CD4-positive, alpha-beta T cell (primary cell): ENCODE data around the gene ZEB1. TPM values are rescaled to one million over a fixed set of nuclear protein-coding genes. Genes with fewer than 3 reads are reported as not detected.
"Not testable (repeated sequence)": the region's sequence is repeated elsewhere in the genome, so short reads cannot be mapped to it uniquely, and the experiment has no call there.

ENCODE experiments used
- ATAC-seq: fragments of 200-7000 bp; cut with Tn5 transposase; one replicate; pipeline ENCODE4 v1.10.0; 2022; ENCODE audit warnings: mild to moderate bottlenecking; ENCODE audit not compliant: poor library complexity
- CTCF ChIA-PET: fragments of 350-600 bp; sonication (Branson Sonifier 250); formaldehyde crosslinking; loops from one replicate; lab custom pipeline; 2021; ENCODE audit warnings: antibody characterized with exemption, inconsistent platforms; lab: Charles Lee
- POLR2A ChIA-PET: fragments of 350-600 bp; sonication (Branson Sonifier 250); formaldehyde crosslinking; loops from one replicate; lab custom pipeline; 2021; ENCODE audit warnings: antibody characterized with exemption, inconsistent platforms; lab: Charles Lee
- DNase-seq, 14 experiments: peaks; one replicate each; pipeline ENCODE4 v3.0.0-alpha.2; 2013 to 2020; ENCODE audit warnings: mixed read lengths in 2 of 14
- H3K27ac ChIP-seq, 2 donors: one replicate each; pipeline versions ENCODE4 v1.5.1 to v1.7.0; 2013; ENCODE audit warnings: low read length in 2 of 2, low read depth in 1 of 2, mild to moderate bottlenecking in 1 of 2
- H3K27me3 ChIP-seq, 2 experiments: 1 replicate in 1 of 2; 2 replicates in 1 of 2; pipeline versions ENCODE4 v1.6.1 to v1.7.0; 2013; ENCODE audit warnings: low read length in 2 of 2, control low read depth in 1 of 2, mild to moderate bottlenecking in 1 of 2, moderate library complexity in 1 of 2; ENCODE audit not compliant: insufficient read depth in 2 of 2, control insufficient read depth in 1 of 2
- H3K36me3 ChIP-seq: one replicate; pipeline ENCODE4 v1.6.1; 2013; ENCODE audit warnings: low read length, control low read depth; ENCODE audit not compliant: insufficient read depth
- H3K4me1 ChIP-seq: one replicate; pipeline ENCODE4 v1.6.1; 2013; ENCODE audit warnings: low read length, control low read depth; ENCODE audit not compliant: insufficient read depth
- H3K4me3 ChIP-seq: one replicate; pipeline ENCODE4 v1.5.1; 2013; ENCODE audit warnings: mild to moderate bottlenecking, low read length, moderate library complexity
- H3K9me3 ChIP-seq, 2 experiments: 1 replicate in 1 of 2; 2 replicates in 1 of 2; pipeline versions ENCODE4 v1.6.1 to v1.7.0; 2013; ENCODE audit warnings: low read length in 2 of 2, mild to moderate bottlenecking in 2 of 2, control low read depth in 1 of 2, moderate library complexity in 1 of 2; ENCODE audit not compliant: control insufficient read depth in 1 of 2, insufficient read depth in 1 of 2
- H3K27ac Mint-ChIP-seq: one replicate; pipeline ENCODE4 v1.8.0; 2020; ENCODE audit warnings: mixed read lengths
- H3K27me3 Mint-ChIP-seq: one replicate; pipeline ENCODE4 v1.8.0; 2021; ENCODE audit warnings: mixed read lengths
- H3K36me3 Mint-ChIP-seq: one replicate; pipeline ENCODE4 v1.8.0; 2021; ENCODE audit warnings: low read depth, mixed read lengths
- H3K4me1 Mint-ChIP-seq: one replicate; pipeline ENCODE4 v1.8.0; 2021; ENCODE audit warnings: low read depth, mixed read lengths
- H3K4me3 Mint-ChIP-seq: one replicate; pipeline ENCODE4 v1.8.0; 2020; ENCODE audit warnings: mild to moderate bottlenecking, mixed read lengths
- H3K9me3 Mint-ChIP-seq: one replicate; pipeline ENCODE4 v1.8.0; 2020; ENCODE audit warnings: mixed read lengths
- intact Hi-C, 2 experiments: fragments of 100-400 bp; cut with DNase I in 1 of 2; cut with micrococcal nuclease in 1 of 2; formaldehyde crosslinking; loops; one replicate each; pipeline versions ENCODE4 v1.15.1 to v1.9.0; 2023 to 2025; cut with DNase I, micrococcal nuclease
- total RNA-seq, 174 experiments: library from RNA in 2 of 174; stranded (reverse) in 2 of 174; gene quantifications; one replicate each; pipeline ENCODE4 v1.2.3 and lab custom pipeline; 2021 to 2026
- TF ChIP-seq, protein P1 (sequence below): fragments of 200-600 bp; IDR thresholded peaks from one replicate; pipeline ENCODE4 v1.8.0; 2022; ENCODE audit warnings: antibody characterized with exemption, mild to moderate bottlenecking

The ZEB1 gene
- total RNA-seq, 2 experiments from 2014 or later, result 132 to 134 TPM

DNA sequence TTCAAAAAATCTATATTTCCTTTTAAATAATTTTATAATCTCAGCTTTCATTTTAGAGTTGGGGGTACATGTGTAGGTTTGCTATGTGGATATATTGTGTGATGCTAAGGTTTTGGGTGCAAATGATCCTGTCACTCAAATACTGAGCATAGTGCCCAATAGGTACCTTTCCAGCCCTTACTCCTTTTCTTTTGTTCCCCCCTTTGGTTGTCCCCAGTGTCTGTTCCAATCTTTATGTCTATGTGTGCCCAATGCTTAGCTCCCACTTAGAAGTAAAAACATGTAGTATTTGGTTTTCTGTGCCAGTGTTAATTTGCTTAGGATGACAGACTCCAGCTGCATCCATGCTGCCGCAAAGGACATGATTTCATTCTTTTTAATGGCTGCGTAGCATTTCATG is 103.6 kb downstream of the ZEB1 start:
- Histone ChIP-seq H3K27me3 (no peaks in the 10 kb centered on the region), H3K36me3 (no peaks in the 10 kb centered on the region), H3K4me3 (no peak overlapping the region), H3K4me1 (no peaks in the 10 kb centered on the region), H3K27ac (no peak overlapping the region), H3K9me3 (peaks cover 0 to 4% of the 10 kb centered on the region in 2 experiments)
- CTCF ChIA-PET, result no interaction called here
- Mint-ChIP-seq H3K4me3 (no peak overlapping the region), H3K27me3 (no peaks in the 10 kb centered on the region), H3K36me3 (peaks cover 26% of the 10 kb centered on the region), H3K4me1 (peaks cover 73% of the 10 kb centered on the region), H3K9me3 (no peaks in the 10 kb centered on the region), H3K27ac (no peak overlapping the region)
- intact Hi-C loops, result no loop called here
- TF ChIP-seq, protein P1, sequence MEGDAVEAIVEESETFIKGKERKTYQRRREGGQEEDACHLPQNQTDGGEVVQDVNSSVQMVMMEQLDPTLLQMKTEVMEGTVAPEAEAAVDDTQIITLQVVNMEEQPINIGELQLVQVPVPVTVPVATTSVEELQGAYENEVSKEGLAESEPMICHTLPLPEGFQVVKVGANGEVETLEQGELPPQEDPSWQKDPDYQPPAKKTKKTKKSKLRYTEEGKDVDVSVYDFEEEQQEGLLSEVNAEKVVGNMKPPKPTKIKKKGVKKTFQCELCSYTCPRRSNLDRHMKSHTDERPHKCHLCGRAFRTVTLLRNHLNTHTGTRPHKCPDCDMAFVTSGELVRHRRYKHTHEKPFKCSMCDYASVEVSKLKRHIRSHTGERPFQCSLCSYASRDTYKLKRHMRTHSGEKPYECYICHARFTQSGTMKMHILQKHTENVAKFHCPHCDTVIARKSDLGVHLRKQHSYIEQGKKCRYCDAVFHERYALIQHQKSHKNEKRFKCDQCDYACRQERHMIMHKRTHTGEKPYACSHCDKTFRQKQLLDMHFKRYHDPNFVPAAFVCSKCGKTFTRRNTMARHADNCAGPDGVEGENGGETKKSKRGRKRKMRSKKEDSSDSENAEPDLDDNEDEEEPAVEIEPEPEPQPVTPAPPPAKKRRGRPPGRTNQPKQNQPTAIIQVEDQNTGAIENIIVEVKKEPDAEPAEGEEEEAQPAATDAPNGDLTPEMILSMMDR, result no peak
- ATAC-seq, result no peak
- POLR2A ChIA-PET, result interaction anchor here (0.7 kb wide), 1 partner anchor 603 kb away, joined by 3 read pairs; no protein-coding TSS in a partner anchor
- DNase-seq, result no peak

DNA sequence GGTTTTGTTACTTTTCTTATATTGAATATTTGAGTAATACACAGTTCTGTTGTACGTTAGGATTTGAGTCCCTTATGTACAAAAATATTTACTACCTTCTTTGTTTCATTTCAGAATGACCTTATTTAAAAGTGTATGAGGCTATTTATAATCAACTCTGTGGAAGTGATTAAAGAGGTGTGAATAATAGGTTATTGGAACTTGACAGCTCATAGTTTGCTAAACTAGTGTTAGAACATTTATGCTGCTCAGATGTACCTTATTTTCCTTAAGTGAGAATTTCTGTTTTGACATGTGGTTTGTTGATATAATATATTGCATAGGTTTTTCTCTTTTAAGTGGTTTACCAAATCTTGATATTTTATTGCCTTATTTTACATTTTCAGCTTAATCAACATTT is 105.5 kb downstream of the ZEB1 start:
- POLR2A ChIA-PET, result no interaction called here
- peaks cover 73% of the 10 kb centered on the region for H3K4me1 Mint-ChIP-seq
- CTCF ChIA-PET, result no interaction called here

DNA sequence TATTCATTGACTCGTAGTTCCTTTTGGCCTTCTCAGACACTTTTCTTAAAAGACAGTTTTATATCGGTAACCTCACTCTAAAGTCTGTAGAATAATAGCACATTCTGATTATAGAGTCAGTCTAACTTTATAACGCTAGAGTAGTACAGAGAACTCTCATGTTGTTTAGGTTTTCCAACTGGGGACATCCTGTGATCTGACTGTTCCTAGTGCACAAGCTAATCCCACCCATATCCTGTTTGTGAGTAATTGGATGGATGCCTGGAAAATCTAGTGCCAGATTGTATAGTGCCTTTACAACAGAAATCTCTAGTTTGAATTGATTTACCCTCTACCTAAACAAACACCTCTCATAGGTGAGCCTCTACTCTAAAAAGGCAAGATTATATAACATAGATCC is 107.4 kb downstream of the ZEB1 start:
- H3K27ac ChIP-seq, result no peak overlapping the region
- no peak for ATAC-seq
- H3K4me1 ChIP-seq, result no peaks in the 10 kb centered on the region
- peaks cover 0 to 5% of the 10 kb centered on the region in 2 experiments for H3K9me3 ChIP-seq
- no peak overlapping the region for H3K4me3 Mint-ChIP-seq
- TF ChIP-seq, protein P1, result no peak
- no peaks in the 10 kb centered on the region for H3K36me3 ChIP-seq
- intact Hi-C loops, result no loop called here
- H3K27me3 ChIP-seq, result no peaks in the 10 kb centered on the region
- H3K27me3 Mint-ChIP-seq, result no peaks in the 10 kb centered on the region
- peaks cover 56% of the 10 kb centered on the region for H3K4me1 Mint-ChIP-seq
- H3K27ac Mint-ChIP-seq, result no peak overlapping the region
- peaks cover 37% of the 10 kb centered on the region for H3K36me3 Mint-ChIP-seq
- peaks cover 4% of the 10 kb centered on the region for H3K9me3 Mint-ChIP-seq
- POLR2A ChIA-PET, result no interaction called here
- no peak overlapping the region for H3K4me3 ChIP-seq
- CTCF ChIA-PET, result no interaction called here
- no peak for DNase-seq

More for the DNA sequence above, 105.5 kb downstream of the ZEB1 start:
- Mint-ChIP-seq H3K36me3 (peaks cover 39% of the 10 kb centered on the region), H3K4me3 (no peak overlapping the region), H3K27me3 (no peaks in the 10 kb centered on the region), H3K27ac (no peak overlapping the region), H3K9me3 (peaks cover 4% of the 10 kb centered on the region)
- H3K36me3 ChIP-seq, result no peaks in the 10 kb centered on the region
- no peak for ATAC-seq
- H3K27me3 ChIP-seq, result no peaks in the 10 kb centered on the region
- TF ChIP-seq, protein P1, result no peak
- DNase-seq, result no peak
- H3K27ac ChIP-seq, result no peak overlapping the region
- no peaks in the 10 kb centered on the region for H3K4me1 ChIP-seq
- H3K9me3 ChIP-seq, result peaks cover 0 to 5% of the 10 kb centered on the region in 2 experiments
- intact Hi-C loops, result no loop called here
- H3K4me3 ChIP-seq, result no peak overlapping the region

DNA sequence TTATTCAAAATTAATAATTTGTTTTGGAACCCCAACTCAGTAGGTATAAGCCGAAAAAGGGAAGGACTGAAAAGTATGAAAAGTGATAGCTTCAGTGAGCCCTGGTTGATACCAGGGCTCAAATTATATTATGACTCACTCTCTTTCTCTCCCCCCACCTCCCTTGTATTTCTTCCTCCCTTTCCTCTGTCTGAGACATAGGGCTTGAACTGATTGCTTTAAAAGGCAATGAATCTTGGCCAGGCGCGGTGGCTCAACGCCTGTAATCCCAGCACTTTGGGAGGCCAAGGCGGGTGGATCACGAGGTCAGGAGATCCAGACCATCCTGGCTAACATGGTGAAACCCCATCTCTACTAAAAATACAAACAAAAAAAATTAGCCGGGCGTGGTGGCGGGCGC is 108.3 kb downstream of the ZEB1 start:
- H3K27me3 ChIP-seq, CTCF ChIA-PET, intact Hi-C loops, H3K9me3 ChIP-seq, H3K36me3 ChIP-seq, H3K4me3 ChIP-seq, ATAC-seq, H3K27me3 Mint-ChIP-seq, H3K9me3 Mint-ChIP-seq, H3K27ac Mint-ChIP-seq, POLR2A ChIA-PET, DNase-seq, H3K4me1 ChIP-seq, H3K27ac ChIP-seq, H3K4me3 Mint-ChIP-seq: not testable (repeated sequence)
- Mint-ChIP-seq H3K36me3 (peaks cover 32% of the 10 kb centered on the region), H3K4me1 (peaks cover 48% of the 10 kb centered on the region)

DNA sequence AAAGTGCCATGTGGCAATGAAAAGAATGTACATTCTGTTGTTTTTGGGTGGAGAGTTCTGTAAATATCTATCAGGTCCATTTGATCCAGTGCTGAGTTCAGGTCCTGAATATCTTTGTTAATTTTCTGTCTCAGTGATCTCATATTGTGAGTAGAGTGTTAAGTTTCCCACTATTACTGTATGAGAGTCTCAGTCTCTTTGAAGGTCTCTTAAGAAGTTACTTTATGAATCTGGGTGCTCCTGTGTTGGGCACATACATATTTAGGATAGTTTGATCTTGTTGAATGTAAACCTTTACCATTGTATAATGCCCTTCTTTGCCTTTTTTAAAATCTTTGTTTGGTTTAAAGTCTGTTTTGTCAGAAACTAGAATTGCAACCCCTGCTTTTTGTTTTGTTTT is 109.5 kb downstream of the ZEB1 start:
- H3K9me3 ChIP-seq, DNase-seq, intact Hi-C loops, H3K36me3 ChIP-seq, H3K9me3 Mint-ChIP-seq, CTCF ChIA-PET, ATAC-seq, POLR2A ChIA-PET, H3K27ac ChIP-seq, H3K4me3 Mint-ChIP-seq, H3K4me3 ChIP-seq, H3K27me3 Mint-ChIP-seq, H3K27me3 ChIP-seq, H3K4me1 ChIP-seq: not testable (repeated sequence)
- Mint-ChIP-seq H3K36me3 (peaks cover 32% of the 10 kb centered on the region), H3K27ac (peak overlapping the region; percentile 6), H3K4me1 (peaks cover 36% of the 10 kb centered on the region)
